Measurements from ENCODE around the gene ANAPC7.
"Not testable (repeated sequence)": the region's sequence is repeated elsewhere in the genome, so short reads cannot be mapped to it uniquely, and the experiment has no call there.

ANAPC7 gene

GRCh38 chr12:110378131-110378790 lies 25.2 kb downstream of the ANAPC7 start:
- not testable (repeated sequence) for H3K23ac ChIP-seq (ENCODE audit: low read length in 2 of 2); DNase-seq; H3K14ac ChIP-seq (ENCODE audit: low read length in 2 of 2); H3K9ac ChIP-seq (ENCODE audit: low read length); H2AK5ac ChIP-seq (ENCODE audit: low read length, severe bottlenecking); H3K27me3 ChIP-seq (ENCODE audit: control insufficient read depth in 1 of 2, insufficient read depth in 1 of 2, low read length in 2 of 2); H2BK15ac ChIP-seq (ENCODE audit: low read depth, poor library complexity, severe bottlenecking); H2BK12ac ChIP-seq (ENCODE audit: low read length in 2 of 2); H2BK120ac ChIP-seq (ENCODE audit: low read depth, low read length); H3K4me2 ChIP-seq (ENCODE audit: low read length, poor library complexity, severe bottlenecking); H3K27ac ChIP-seq (ENCODE audit: low read length, poor library complexity, severe bottlenecking); H4K8ac ChIP-seq (ENCODE audit: low read length); H3K4ac ChIP-seq (ENCODE audit: low read depth in 1 of 2, low read length in 2 of 2); H3K4me1 ChIP-seq (ENCODE audit: control insufficient read depth, insufficient read depth, low read depth, low read length); H4K91ac ChIP-seq (ENCODE audit: low read length); H3K4me3 ChIP-seq (ENCODE audit: insufficient read depth in 1 of 2, low read depth in 1 of 2, low read length in 2 of 2); H3K18ac ChIP-seq (ENCODE audit: low read depth in 1 of 2, low read length in 2 of 2); H3K9me3 ChIP-seq (ENCODE audit: control insufficient read depth, low read length); H2BK5ac ChIP-seq (ENCODE audit: low read depth, low read length, poor library complexity, severe bottlenecking); H2AFZ ChIP-seq (ENCODE audit: low read depth, low read length)
- Histone ChIP-seq H3K36me3 (ENCODE audit: control insufficient read depth in 1 of 2, insufficient read depth in 2 of 2, low read depth in 1 of 2, low read length in 2 of 2) (peaks cover 56 to 76% of the 10 kb centered on the region in 2 experiments), H3K79me1 (replicated peaks; ENCODE audit: low read length, poor library complexity, severe bottlenecking) (peaks cover 26% of the 10 kb centered on the region)
- WGBS = 96% methylated on average over 17 of the region's 17 CpGs

- Histone ChIP-seq H4K8ac (ENCODE audit: low read length) (no peak overlapping the region), H3K36me3 (ENCODE audit: control insufficient read depth in 1 of 2, insufficient read depth in 2 of 2, low read depth in 1 of 2, low read length in 2 of 2) (peaks cover 66 to 75% of the 10 kb centered on the region in 2 experiments), H3K9me3 (ENCODE audit: control insufficient read depth, low read length) (no peaks in the 10 kb centered on the region), H4K91ac (ENCODE audit: low read length) (no peak overlapping the region), H3K4me1 (ENCODE audit: control insufficient read depth, insufficient read depth, low read depth, low read length) (peaks cover 4% of the 10 kb centered on the region), H3K27ac (ENCODE audit: low read length, poor library complexity, severe bottlenecking) (no peak overlapping the region), H3K27me3 (ENCODE audit: control insufficient read depth in 1 of 2, insufficient read depth in 1 of 2, low read length in 2 of 2) (no peaks in the 10 kb centered on the region), H3K14ac (ENCODE audit: low read length in 2 of 2) (no peak overlapping the region), H3K4me3 (ENCODE audit: insufficient read depth in 1 of 2, low read depth in 1 of 2, low read length in 2 of 2) (peak overlapping the region in 1 of 2 experiments; percentile 26), H2BK120ac (ENCODE audit: low read depth, low read length) (no peak overlapping the region), H3K18ac (ENCODE audit: low read depth in 1 of 2, low read length in 2 of 2) (no peak overlapping the region), H3K79me1 (replicated peaks; ENCODE audit: low read length, poor library complexity, severe bottlenecking) (peaks cover 15% of the 10 kb centered on the region), H2BK12ac (ENCODE audit: low read length in 2 of 2) (no peak overlapping the region), H3K4me2 (ENCODE audit: low read length, poor library complexity, severe bottlenecking) (no peak overlapping the region), H3K9ac (ENCODE audit: low read length) (peak overlapping the region; percentile 31), H3K23ac (ENCODE audit: low read length in 2 of 2) (no peak overlapping the region), H2BK5ac (ENCODE audit: low read depth, low read length, poor library complexity, severe bottlenecking) (no peak overlapping the region), H2AFZ (ENCODE audit: low read depth, low read length) (no peak overlapping the region), H2AK5ac (ENCODE audit: low read length, severe bottlenecking) (no peak overlapping the region), H3K4ac (ENCODE audit: low read depth in 1 of 2, low read length in 2 of 2) (no peak overlapping the region), H2BK15ac (ENCODE audit: low read depth, poor library complexity, severe bottlenecking) (no peak overlapping the region)
- WGBS = 94% methylated on average over 13 of the region's 13 CpGs
- no peak for DNase-seq
These were observed 29.4 kb downstream of the ANAPC7 start for GRCh38 chr12:110373962-110374611.

- no peaks in the 10 kb centered on the region for H3K27me3 ChIP-seq (ENCODE audit: control insufficient read depth in 1 of 2, insufficient read depth in 1 of 2, low read length in 2 of 2)
- peak overlapping the region; percentile 31 for H3K9ac ChIP-seq (ENCODE audit: low read length)
- no peak overlapping the region for H2AFZ ChIP-seq (ENCODE audit: low read depth, low read length)
- no peak overlapping the region for H2BK12ac ChIP-seq (ENCODE audit: low read length in 2 of 2)
- peaks cover 4% of the 10 kb centered on the region for H3K4me1 ChIP-seq (ENCODE audit: control insufficient read depth, insufficient read depth, low read depth, low read length)
- 78% methylated on average over 1 of the region's 2 CpGs for WGBS
- DNase-seq = no peak
- peaks cover 13% of the 10 kb centered on the region for H3K79me1 ChIP-seq (replicated peaks; ENCODE audit: low read length, poor library complexity, severe bottlenecking)
- H3K23ac ChIP-seq (ENCODE audit: low read length in 2 of 2) = no peak overlapping the region
- H2BK5ac ChIP-seq (ENCODE audit: low read depth, low read length, poor library complexity, severe bottlenecking) = no peak overlapping the region
- no peak overlapping the region for H3K4ac ChIP-seq (ENCODE audit: low read depth in 1 of 2, low read length in 2 of 2)
- H3K9me3 ChIP-seq (ENCODE audit: control insufficient read depth, low read length) = no peaks in the 10 kb centered on the region
- no peak overlapping the region for H3K4me3 ChIP-seq (ENCODE audit: insufficient read depth in 1 of 2, low read depth in 1 of 2, low read length in 2 of 2)
- peaks cover 61 to 68% of the 10 kb centered on the region in 2 experiments for H3K36me3 ChIP-seq (ENCODE audit: control insufficient read depth in 1 of 2, insufficient read depth in 2 of 2, low read depth in 1 of 2, low read length in 2 of 2)
- no peak overlapping the region for H4K8ac ChIP-seq (ENCODE audit: low read length)
- no peak overlapping the region for H3K14ac ChIP-seq (ENCODE audit: low read length in 2 of 2)
- H4K91ac ChIP-seq (ENCODE audit: low read length) = no peak overlapping the region
- no peak overlapping the region for H2BK120ac ChIP-seq (ENCODE audit: low read depth, low read length)
- H2AK5ac ChIP-seq (ENCODE audit: low read length, severe bottlenecking) = no peak overlapping the region
- no peak overlapping the region for H3K18ac ChIP-seq (ENCODE audit: low read depth in 1 of 2, low read length in 2 of 2)
- no peak overlapping the region for H3K4me2 ChIP-seq (ENCODE audit: low read length, poor library complexity, severe bottlenecking)
- no peak overlapping the region for H2BK15ac ChIP-seq (ENCODE audit: low read depth, poor library complexity, severe bottlenecking)
- H3K27ac ChIP-seq (ENCODE audit: low read length, poor library complexity, severe bottlenecking) = no peak overlapping the region
These were observed 30.1 kb downstream of the ANAPC7 start for GRCh38 chr12:110373425-110373824.

GRCh38 chr12:110373025-110373424 lies 30.5 kb downstream of the ANAPC7 start:
- Histone ChIP-seq H2BK5ac (ENCODE audit: low read depth, low read length, poor library complexity, severe bottlenecking) (no peak overlapping the region), H3K9ac (ENCODE audit: low read length) (no peak overlapping the region), H2BK15ac (ENCODE audit: low read depth, poor library complexity, severe bottlenecking) (no peak overlapping the region), H3K9me3 (ENCODE audit: control insufficient read depth, low read length) (no peaks in the 10 kb centered on the region), H3K18ac (ENCODE audit: low read depth in 1 of 2, low read length in 2 of 2) (no peak overlapping the region), H3K4me3 (ENCODE audit: insufficient read depth in 1 of 2, low read depth in 1 of 2, low read length in 2 of 2) (no peak overlapping the region), H4K91ac (ENCODE audit: low read length) (no peak overlapping the region), H3K79me1 (replicated peaks; ENCODE audit: low read length, poor library complexity, severe bottlenecking) (peaks cover 10% of the 10 kb centered on the region), H3K36me3 (ENCODE audit: control insufficient read depth in 1 of 2, insufficient read depth in 2 of 2, low read depth in 1 of 2, low read length in 2 of 2) (peaks cover 57 to 65% of the 10 kb centered on the region in 2 experiments), H3K4me1 (ENCODE audit: control insufficient read depth, insufficient read depth, low read depth, low read length) (peaks cover 4% of the 10 kb centered on the region), H2BK120ac (ENCODE audit: low read depth, low read length) (no peak overlapping the region), H3K27ac (ENCODE audit: low read length, poor library complexity, severe bottlenecking) (no peak overlapping the region), H3K23ac (ENCODE audit: low read length in 2 of 2) (no peak overlapping the region), H3K27me3 (ENCODE audit: control insufficient read depth in 1 of 2, insufficient read depth in 1 of 2, low read length in 2 of 2) (no peaks in the 10 kb centered on the region), H3K4ac (ENCODE audit: low read depth in 1 of 2, low read length in 2 of 2) (no peak overlapping the region), H2AFZ (ENCODE audit: low read depth, low read length) (no peak overlapping the region), H3K4me2 (ENCODE audit: low read length, poor library complexity, severe bottlenecking) (no peak overlapping the region), H2BK12ac (ENCODE audit: low read length in 2 of 2) (no peak overlapping the region), H3K14ac (ENCODE audit: low read length in 2 of 2) (no peak overlapping the region), H4K8ac (ENCODE audit: low read length) (no peak overlapping the region), H2AK5ac (ENCODE audit: low read length, severe bottlenecking) (no peak overlapping the region)
- WGBS = 100% methylated on average over 4 of the region's 4 CpGs
- DNase-seq = no peak
